Prostate gland (tissue), 2 donors: ENCODE measurements around the gene LIN9.

Experiments used
- CTCF ChIP-seq, 4 experiments: fragments of 200-600 bp in 2 of 4; fragments of 450-650 bp in 2 of 4; sonication (generic) in 2 of 4; IDR thresholded peaks; 1 replicate in 3 of 4; 2 replicates in 1 of 4; pipeline ENCODE4 v1.5.1; 2016 to 2019; ENCODE audit warnings: antibody characterized with exemption in 4 of 4, mild to moderate bottlenecking in 2 of 4, moderate library complexity in 2 of 4
- POLR2A ChIP-seq: fragments of 450-650 bp; IDR thresholded peaks from one replicate; pipeline ENCODE4 v1.6.1; 2016; ENCODE audit warnings: antibody characterized with exemption, mild to moderate bottlenecking

- TF ChIP-seq POLR2A = no peak
- TF ChIP-seq CTCF (IDR thresholded peaks at IDR 0.05) = no peak
Measured at GRCh38 chr1:226355669-226356551, 46.9 kb upstream of the LIN9 start.
